H1 (cell line): ENCODE measurements around the gene FAIM2. TPM values are rescaled to one million over a fixed set of nuclear protein-coding genes. Genes with fewer than 3 reads are reported as not detected.

Experiments used
- ASH2L ChIP-seq: fragments of 200-600, 300-600 bp; sonication (generic); IDR thresholded peaks from one replicate; pipeline ENCODE4 v1.7.1; 2017; ENCODE audit warnings: low read length
- ATF2 ChIP-seq: IDR thresholded peaks from 2 replicates; pipeline ENCODE4 v1.6.1; 2012; ENCODE audit warnings: low read length, inconsistent platforms
- BACH1 ChIP-seq: IDR thresholded peaks from 2 replicates; pipeline ENCODE4 v1.6.1; 2012; ENCODE audit warnings: low read length, improper control_type of control experiment
- E2F6 ChIP-seq: IDR thresholded peaks from 2 replicates; pipeline ENCODE4 v1.6.1; 2012; ENCODE audit warnings: inconsistent platforms
- EP300 ChIP-seq, 2 experiments: IDR thresholded peaks; 1 replicate in 1 of 2; 2 replicates in 1 of 2; pipeline ENCODE4 v1.6.1; 2011 to 2012; ENCODE audit warnings: low read depth in 2 of 2, low read length in 2 of 2, mild to moderate bottlenecking in 2 of 2, borderline replicate concordance in 1 of 2, inconsistent platforms in 1 of 2, moderate library complexity in 1 of 2
- EZH2 ChIP-seq: fragments of 200-600 bp; sonication (generic); IDR thresholded peaks from 2 replicates; pipeline ENCODE4 v1.7.1; 2012; ENCODE audit warnings: low read depth, mild to moderate bottlenecking, moderate library complexity, low read length, inconsistent platforms; ENCODE audit not compliant: severe bottlenecking
- GABPA ChIP-seq: IDR thresholded peaks from 2 replicates; pipeline ENCODE4 v1.6.1; 2011; ENCODE audit warnings: mild to moderate bottlenecking, low read length, moderate library complexity, borderline replicate concordance; ENCODE audit not compliant: insufficient read depth
- JUN ChIP-seq: IDR thresholded peaks from 2 replicates; pipeline ENCODE4 v1.6.1; 2011; ENCODE audit warnings: low read depth, mild to moderate bottlenecking, improper control_type of control experiment, low read length
- KDM4A ChIP-seq: IDR thresholded peaks from one replicate; pipeline ENCODE4 v1.7.1; 2012; ENCODE audit warnings: low read depth, mild to moderate bottlenecking, moderate library complexity, low read length, inconsistent platforms; ENCODE audit not compliant: severe bottlenecking
- NRF1 ChIP-seq: IDR thresholded peaks from 2 replicates; pipeline ENCODE4 v1.6.1; 2011; ENCODE audit warnings: mild to moderate bottlenecking, low read depth, low read length, improper control_type of control experiment
- PHF8 ChIP-seq: fragments of 200-600 bp; sonication (generic); conservative IDR thresholded peaks from 2 replicates; pipeline ENCODE4 v1.7.1; 2012; ENCODE audit warnings: low read depth, mild to moderate bottlenecking, inconsistent platforms, low read length, moderate library complexity
- POLR2AphosphoS5 ChIP-seq: IDR thresholded peaks from 2 replicates; pipeline ENCODE4 v1.6.1; 2011; ENCODE audit warnings: low read depth, low read length
- POU5F1 ChIP-seq: IDR thresholded peaks from 2 replicates; pipeline ENCODE4 v1.6.1; 2011; ENCODE audit warnings: low read depth, mild to moderate bottlenecking, low read length, moderate library complexity
- SAP30 ChIP-seq: fragments of 300-600 bp; sonication (generic); IDR thresholded peaks from 2 replicates; pipeline ENCODE4 v1.7.1; 2012; ENCODE audit warnings: low read length, moderate library complexity, mild to moderate bottlenecking, inconsistent platforms; ENCODE audit not compliant: insufficient read depth, insufficient replicate concordance
- SIN3A ChIP-seq, 2 experiments: IDR thresholded peaks in 1 of 2; conservative IDR thresholded peaks in 1 of 2; 2 replicates each; pipeline ENCODE4 v1.6.1; 2011 to 2012; ENCODE audit warnings: low read length in 2 of 2, improper control_type of control experiment in 1 of 2, low read depth in 1 of 2, mild to moderate bottlenecking in 1 of 2
- SIX5 ChIP-seq: IDR thresholded peaks from 2 replicates; pipeline ENCODE4 v1.6.1; 2011; ENCODE audit warnings: mild to moderate bottlenecking, low read depth, low read length
- SUZ12 ChIP-seq: fragments of 200-600 bp; sonication (generic); IDR thresholded peaks from 2 replicates; pipeline ENCODE4 v1.6.1; 2012; ENCODE audit warnings: mild to moderate bottlenecking, inconsistent platforms, low read length, moderate library complexity, mixed read lengths
- TAF1 ChIP-seq: IDR thresholded peaks from 2 replicates; pipeline ENCODE4 v1.6.1; 2011; ENCODE audit warnings: mild to moderate bottlenecking, low read depth, low read length
- TBP ChIP-seq: IDR thresholded peaks from 2 replicates; pipeline ENCODE4 v1.6.1; 2011; ENCODE audit warnings: low read depth, low read length, improper control_type of control experiment
- polyA plus RNA-seq, 7 experiments: library from polyadenylated mRNA; depleted of rRNA in 3 of 7; stranded (reverse) in 5 of 7; unstranded in 2 of 7; fragments of >200 nt in 5 of 7; fragments of 200-250 nt in 2 of 7; gene quantifications; 1 replicate in 5 of 7; 2 replicates in 1 of 7; 4 replicates in 1 of 7; pipeline versions ENCODE4 v1.2.1 to v1.2.3, GENCODE V29; 2011 to 2013; ENCODE audit warnings: missing spikeins in 2 of 7, mixed read lengths in 2 of 7
- total RNA-seq: library from RNA; stranded (reverse); fragmentation: NEBNext Ultra II Directional; extraction: Animal tissue kit (Norgen Biotek cat#: 25700); gene quantifications from 2 replicates; pipeline ENCODE4 v1.2.1, GENCODE V29; 2021

Gene FAIM2
- total and polyA plus RNA-seq, 2 of the 8 experiments (the other 6 are each of a cell fraction or from before 2014, with no cell fraction given), result 0.89 to 1.3 TPM

- TF ChIP-seq TAF1 (peak; percentile 78), TBP (peak; percentile 29; the same call in 1 of the 2 replicates), SIX5 (no peak), ASH2L (peak; percentile 85), ATF2 (0 out of 2 replicates have a peak, but pooled peaks have one; percentile 45), GABPA (peak; percentile 81), POU5F1 (no peak), KDM4A (peak; percentile 91), JUN (no peak), BACH1 (peak; percentile 77), EZH2 (no peak), SUZ12 (peak; percentile 30; the same call in 1 of the 2 replicates), EP300 (IDR thresholded peaks at IDR 0.05; ENCODE audit: borderline replicate concordance in 1 of 2, low read depth in 2 of 2, low read length in 2 of 2) (no peak), SAP30 (no peak), POLR2AphosphoS5 (peak; percentile 84), NRF1 (peak; percentile 16; the same call in 1 of the 2 replicates), SIN3A (conservative IDR thresholded peaks at IDR 0.05 in 1 of 2, IDR thresholded peaks at IDR 0.05 in 1 of 2; ENCODE audit: low read depth in 1 of 2, low read length in 2 of 2) (peak in 1 of 2 experiments; percentile 78; a peak in 2 of 4 replicates), PHF8 (peak; percentile 71), E2F6 (peak; percentile 82)
These were observed 61.0 kb downstream of the FAIM2 start, which contains the start of gene BCDIN3D (continued) for GRCh38 chr12:49842519-49843352.
